Brain microvascular endothelial cell (primary cell): ENCODE data around the gene CTDNEP1.

Experiments used
- DNase-seq: peaks from one replicate; pipeline ENCODE4 v3.0.0-alpha.2; 2020
- H3K27ac ChIP-seq: fragments of 250-450 bp; sonication (Bioruptor Pico); 2 replicates; pipeline ENCODE4 v1.5.1; 2020; ENCODE audit warnings: mild to moderate bottlenecking, moderate library complexity
- H3K27me3 ChIP-seq: fragments of 250-450 bp; sonication (Bioruptor Pico); replicated peaks from 2 replicates; pipeline ENCODE4 v1.5.1; 2020; ENCODE audit warnings: mild to moderate bottlenecking
- H3K36me3 ChIP-seq: fragments of 250-450 bp; sonication (Bioruptor Pico); replicated peaks from 2 replicates; pipeline ENCODE4 v1.5.1; 2020; ENCODE audit warnings: mild to moderate bottlenecking
- H3K4me3 ChIP-seq: 2 replicates; pipeline ENCODE4 v1.5.1; 2011; ENCODE audit warnings: low read depth, mild to moderate bottlenecking, control low read depth, low read length, moderate library complexity
- CTCF ChIP-seq: IDR thresholded peaks from 2 replicates; pipeline ENCODE4 v1.5.1; 2011; ENCODE audit warnings: low read depth, mild to moderate bottlenecking, moderate library complexity, low read length, control low read depth, inconsistent platforms; ENCODE audit errors: missing control alignments
- in situ Hi-C: cut with HindIII; loops from 2 replicates; pipeline ENCODE4 v1.10.0; 2017; ENCODE audit warnings: low sequenced_read_pairs, low pct_ligation_motif_present

CTDNEP1 gene

DNA sequence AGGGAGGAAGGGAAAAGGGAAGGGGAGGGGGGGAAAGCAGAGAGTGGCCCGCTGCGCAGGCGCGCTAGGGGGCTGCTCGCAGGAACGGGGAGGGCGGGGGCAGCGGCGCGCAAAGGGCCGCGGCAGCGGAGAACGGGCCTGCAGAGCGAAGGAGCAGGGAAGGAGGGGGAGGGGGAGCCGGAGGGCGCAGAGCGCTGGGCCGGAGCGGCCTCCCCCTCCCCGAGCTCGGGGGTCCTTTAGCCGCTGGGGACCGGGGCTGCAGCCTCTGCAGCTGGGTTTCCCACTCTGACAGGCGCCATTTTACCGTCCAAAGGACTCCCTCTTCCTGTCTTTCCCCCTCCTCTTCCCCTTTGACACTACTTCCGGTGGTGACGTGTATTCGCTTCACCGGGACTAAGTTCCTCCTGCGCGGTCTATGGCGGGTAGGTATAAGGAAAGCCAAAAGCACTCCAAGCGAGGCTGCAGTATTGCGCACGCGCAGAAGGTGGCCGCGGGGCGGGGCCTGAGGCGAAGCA is at the start of gene CTDNEP1:
Gene CTDNEP1, minus strand, starts transcription at position 74 of the 515 bp plus-strand sequence. CDS start 438 bp downstream, outside the sequence.
- Histone ChIP-seq H3K27me3 (no peaks in the 10 kb centered on the region), H3K27ac (peak within 1 kb of the TSS; percentile 99), H3K36me3 (peaks cover 23% of the 10 kb centered on the region), H3K4me3 (peak within 1 kb of the TSS; percentile 94)
- peak; percentile 99 for DNase-seq
- in situ Hi-C loops, result no loop called here
- no peak for TF ChIP-seq CTCF

GRCh38 chr17:7296189-7296861 is 44.8 kb upstream of the CTDNEP1 start:
- DNase-seq, result peak; percentile 47
- peak; percentile 70 for TF ChIP-seq CTCF
- Histone ChIP-seq H3K27ac (no peak overlapping the region), H3K36me3 (no peaks in the 10 kb centered on the region), H3K27me3 (peaks cover 37% of the 10 kb centered on the region), H3K4me3 (peak overlapping the region; percentile 20)
- in situ Hi-C loops, result no loop called here

DNA sequence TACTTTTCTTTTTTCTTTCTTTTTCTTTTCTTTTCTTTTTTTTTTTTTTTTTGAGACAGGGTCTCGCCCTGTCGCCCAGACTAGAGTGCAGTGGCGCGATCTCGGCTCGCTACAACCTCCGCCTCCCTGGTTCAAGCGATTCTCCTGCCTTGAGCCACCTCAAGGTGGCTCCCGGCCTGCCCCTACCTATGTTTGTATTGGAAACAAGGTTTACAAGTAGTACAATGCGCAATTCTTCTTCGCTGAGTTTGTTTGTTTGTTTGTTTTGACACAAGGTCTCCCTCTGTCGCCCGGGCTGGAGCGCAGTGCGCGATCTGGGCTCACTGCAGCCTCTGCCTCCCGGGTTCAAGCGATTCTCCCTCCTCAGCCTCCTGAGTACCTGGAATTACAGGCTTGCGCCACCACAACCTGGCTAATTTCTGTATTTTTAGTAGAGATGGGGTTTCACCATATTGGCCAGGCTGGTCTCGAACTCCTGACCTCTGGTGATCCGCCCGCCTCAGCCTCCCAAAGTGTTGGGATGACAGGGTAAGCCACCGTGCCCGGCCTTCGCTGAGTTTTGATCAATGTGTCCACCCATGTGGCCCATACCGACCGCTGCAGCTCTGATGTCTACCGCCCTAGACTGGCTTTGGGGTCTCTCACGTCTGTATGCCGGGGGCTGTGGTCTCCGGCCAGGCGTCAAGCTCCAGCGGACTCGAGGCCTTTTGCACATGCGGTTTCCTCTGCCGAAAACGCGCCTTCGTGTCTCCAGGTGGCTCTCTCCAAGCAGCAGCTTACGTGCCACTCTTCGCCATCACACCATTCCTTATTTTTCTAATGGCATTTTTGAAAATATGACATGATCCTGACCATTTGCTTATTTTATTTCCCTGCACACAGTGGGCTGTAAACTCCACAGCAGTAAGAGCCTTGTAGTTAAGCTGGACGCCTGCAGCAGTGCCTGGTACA is 44.0 kb upstream of the CTDNEP1 start:
- Histone ChIP-seq H3K27ac (no peak overlapping the region), H3K4me3 (no peak overlapping the region), H3K27me3 (peaks cover 43% of the 10 kb centered on the region), H3K36me3 (no peaks in the 10 kb centered on the region)
- TF ChIP-seq CTCF, result no peak
- no peak for DNase-seq
- in situ Hi-C loops, result no loop called here

GRCh38 chr17:7294614-7295153 is 43.1 kb upstream of the CTDNEP1 start, which contains the start of gene YBX2:
Gene YBX2 (minus strand): TSS chr17:7294639. CDS start chr17:7294500, 139 bp downstream.
- DNase-seq, result no peak
- Histone ChIP-seq H3K27ac (no peak within 1 kb of the TSS), H3K27me3 (peaks cover 49% of the 10 kb centered on the region), H3K4me3 (peak within 1 kb of the TSS; percentile 9), H3K36me3 (no peaks in the 10 kb centered on the region)
- no peak for TF ChIP-seq CTCF
- in situ Hi-C loops, result no loop called here

DNA sequence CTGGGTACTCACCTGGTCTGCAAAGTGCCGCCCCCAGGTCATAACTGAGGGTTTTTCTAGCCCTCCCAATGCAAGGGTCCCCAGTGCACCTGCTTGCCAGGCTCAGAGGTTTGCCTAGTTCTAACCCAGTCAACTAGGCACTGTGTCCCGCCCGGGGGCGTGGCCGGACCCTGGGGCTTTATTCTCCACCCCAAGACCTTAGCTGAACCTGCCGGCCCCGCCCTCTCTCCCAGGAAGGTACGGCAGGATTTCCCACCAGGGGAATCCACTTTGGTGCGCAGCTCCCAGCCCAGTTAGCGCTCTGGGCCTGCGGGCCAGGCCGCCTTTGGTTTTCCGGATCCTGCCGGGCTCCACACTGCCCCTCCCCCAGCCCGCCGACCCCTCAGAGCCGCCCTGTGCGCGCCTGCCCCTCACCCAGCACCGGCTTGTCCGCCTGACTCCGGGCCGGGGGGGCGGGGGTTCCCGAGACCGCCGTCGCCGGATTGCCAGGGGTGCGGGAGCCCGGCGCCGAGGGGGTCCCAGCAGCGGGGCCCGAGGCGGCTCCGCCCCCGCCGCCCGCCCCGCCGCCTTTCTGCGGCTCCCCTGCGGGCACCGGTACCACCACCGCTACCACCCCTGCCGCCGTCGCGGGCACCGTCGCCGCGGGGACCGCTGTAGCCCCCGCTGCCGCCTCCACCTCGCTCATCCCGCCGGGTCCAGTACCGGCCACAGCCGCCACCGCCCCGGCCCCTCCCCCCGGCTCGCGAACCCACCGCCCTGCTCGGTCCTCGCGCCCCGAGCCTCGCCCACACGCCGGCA is 42.5 kb upstream of the CTDNEP1 start:
- Histone ChIP-seq H3K27ac (no peak overlapping the region), H3K27me3 (peaks cover 51% of the 10 kb centered on the region), H3K36me3 (no peaks in the 10 kb centered on the region), H3K4me3 (no peak overlapping the region)
- no peak for DNase-seq
- TF ChIP-seq CTCF, result no peak
- in situ Hi-C loops, result no loop called here
